K562 (cell line): ENCODE measurements around the gene TMEM135. TPM values are rescaled to one million over a fixed set of nuclear protein-coding genes. Genes with fewer than 3 reads are reported as not detected.

Experiments used
- ATAC-seq: fragments of 200-7000 bp; cut with Tn5 transposase; 3 replicates; pipeline ENCODE4 v1.9.1; 2020; ENCODE audit warnings: moderate library complexity
- BruUV-seq: library from RNA; stranded (reverse); fragments of 400-500 nt; replicated peaks from 2 replicates; lab custom pipeline; 2021; lab: Mats Ljungman, UMichigan
- CTCF ChIA-PET: fragments of 300-600 bp; formaldehyde crosslinking; extraction: SDS; loops from one replicate; lab custom pipeline; 2021; ENCODE audit warnings: low intra/inter-chr PET ratio; lab: Yijun Ruan, JAX
- POLR2A ChIA-PET: fragments of 300-600, 350-650 bp; sonication (Branson Sonifier 250); formaldehyde crosslinking; extraction: SDS; loops from one replicate; lab custom pipeline; 2021; ENCODE audit warnings: antibody characterized with exemption, inconsistent platforms; lab: Yijun Ruan, JAX
- DNase-seq, 4 experiments: peaks; one replicate each; pipeline versions ENCODE4 v3.0.0 to v3.0.0-alpha.2; 2011 to 2018; ENCODE audit warnings: low spot score in 3 of 4, mixed read lengths in 3 of 4; ENCODE audit errors: extremely low read depth in 1 of 4
- FAIRE-seq: peaks from 2 replicates; lab custom pipeline; 2011; peaks lifted over from hg19 to GRCh38; lab: Jason Lieb, UNC
- H2AFZ ChIP-seq: 2 replicates; pipeline ENCODE4 v1.6.0; 2011; ENCODE audit warnings: low read depth, low read length, control low read depth, inconsistent platforms
- H3K27ac ChIP-seq: fragments of 200-600 bp; 3 replicates; pipeline ENCODE4 v1.8.0; 2011; ENCODE audit warnings: low read depth, mild to moderate bottlenecking, control low read depth, inconsistent platforms, low read length, moderate library complexity, mixed read lengths; ENCODE audit errors: extremely low read depth
- H3K27me3 ChIP-seq, 2 experiments: fragments of 300-600 bp in 1 of 2; 2 replicates in 1 of 2; 3 replicates in 1 of 2; pipeline versions ENCODE4 v1.6.0 to v1.8.0; 2011; ENCODE audit warnings: inconsistent platforms in 2 of 2, low read length in 2 of 2, mild to moderate bottlenecking in 1 of 2, mixed read lengths in 1 of 2, moderate library complexity in 1 of 2; ENCODE audit not compliant: control insufficient read depth in 2 of 2, insufficient read depth in 2 of 2
- H3K36me3 ChIP-seq: fragments of 300-600 bp; 3 replicates; pipeline ENCODE4 v1.8.0; 2011; ENCODE audit warnings: mild to moderate bottlenecking, low read length, inconsistent platforms; ENCODE audit not compliant: control insufficient read depth, insufficient read depth
- H3K4me1 ChIP-seq, 2 experiments: fragments of 200-600 bp in 1 of 2; replicated peaks in 1 of 2; 2 replicates in 1 of 2; 3 replicates in 1 of 2; pipeline versions ENCODE4 v1.5.1 to v1.8.0; 2011; ENCODE audit warnings: inconsistent platforms in 2 of 2, low read length in 2 of 2, mild to moderate bottlenecking in 1 of 2, mixed read lengths in 1 of 2, moderate library complexity in 1 of 2; ENCODE audit not compliant: control insufficient read depth in 2 of 2, insufficient read depth in 2 of 2
- H3K4me2 ChIP-seq: 2 replicates; pipeline ENCODE4 v1.6.1; 2011; ENCODE audit warnings: low read length, control low read depth, inconsistent platforms, mixed read lengths; ENCODE audit not compliant: insufficient read depth
- H3K4me3 ChIP-seq: fragments of 200-600 bp; sonication (generic), shearing (Covaris generic); 2 replicates; pipeline ENCODE4 v1.5.1; 2016; ENCODE audit warnings: control low read depth, inconsistent platforms
- H3K79me2 ChIP-seq: fragments of 200-600 bp; 3 replicates; pipeline ENCODE4 v1.8.0; 2011; ENCODE audit warnings: low read length, inconsistent platforms; ENCODE audit not compliant: control insufficient read depth, insufficient read depth
- H3K9ac ChIP-seq, 2 experiments: 2 replicates each; pipeline versions ENCODE4 v1.6.0 to v1.6.1; 2011; ENCODE audit warnings: low read depth in 2 of 2, low read length in 2 of 2, control low read depth in 1 of 2, inconsistent platforms in 1 of 2, mild to moderate bottlenecking in 1 of 2, mixed read lengths in 1 of 2; ENCODE audit not compliant: insufficient read depth in 1 of 2
- H3K9me1 ChIP-seq: one replicate; pipeline ENCODE4 v1.6.0; 2011; ENCODE audit warnings: inconsistent platforms, mild to moderate bottlenecking, low read length, moderate library complexity; ENCODE audit not compliant: control insufficient read depth, insufficient read depth
- H3K9me3 ChIP-seq: replicated peaks from 2 replicates; pipeline ENCODE4 v1.5.1; 2011; ENCODE audit warnings: low read depth, low read length, inconsistent platforms; ENCODE audit not compliant: control insufficient read depth, insufficient read depth
- H4K20me1 ChIP-seq: replicated peaks from 2 replicates; pipeline ENCODE4 v1.6.1; 2011; ENCODE audit warnings: low read length, inconsistent platforms, mixed read lengths; ENCODE audit not compliant: control insufficient read depth, insufficient read depth
- BMI1 ChIP-seq: fragments of 150-350 bp; IDR thresholded peaks from 2 replicates; pipeline ENCODE4 v1.6.1; 2014; ENCODE audit warnings: low read length
- CEBPG ChIP-seq, 3 experiments: fragments of 200-800 bp in 1 of 3; sonication (Bioruptor generic) in 1 of 3; sonication (generic) in 1 of 3; formaldehyde crosslinking in 1 of 3; IDR thresholded peaks in 2 of 3; conservative IDR thresholded peaks in 1 of 3; 2 replicates each; pipeline versions ENCODE4 v1.6.1 to v1.8.0; 2016 to 2022; ENCODE audit warnings: missing compliant biosample characterization in 2 of 3, missing genetic modification characterization in 2 of 3, mild to moderate bottlenecking in 1 of 3, missing genetic modification reagents in 1 of 3
- DDX20 ChIP-seq: fragments of 450-650 bp; IDR thresholded peaks from 2 replicates; pipeline ENCODE4 v1.6.1; 2016; ENCODE audit warnings: missing genetic modification characterization, low read depth, mild to moderate bottlenecking, missing compliant biosample characterization, moderate library complexity
- FOXA3 ChIP-seq, 2 experiments: fragments of 450-650 bp in 1 of 2; sonication (generic) in 1 of 2; formaldehyde crosslinking; IDR thresholded peaks in 1 of 2; conservative IDR thresholded peaks in 1 of 2; 2 replicates each; pipeline versions ENCODE4 v1.4.0 to v1.8.0; 2020 to 2022; ENCODE audit warnings: mild to moderate bottlenecking in 2 of 2, missing genetic modification reagents in 1 of 2
- MED1 ChIP-seq: sonication (generic); formaldehyde crosslinking; IDR thresholded peaks from 2 replicates; pipeline ENCODE4 v1.8.1; 2023; ENCODE audit warnings: missing genetic modification reagents, borderline replicate concordance
- MEIS2 ChIP-seq: fragments of 450-650 bp; IDR thresholded peaks from 2 replicates; pipeline ENCODE4 v1.6.1; 2014; ENCODE audit warnings: mild to moderate bottlenecking; ENCODE audit not compliant: partially characterized antibody
- NFIC ChIP-seq: fragments of 450-650 bp; IDR thresholded peaks from 2 replicates; pipeline ENCODE4 v1.6.1; 2017; ENCODE audit warnings: mild to moderate bottlenecking, inconsistent platforms
- NFIX ChIP-seq: fragments of 250-450 bp; sonication (Bioruptor Pico); IDR thresholded peaks from 2 replicates; pipeline ENCODE4 v1.4.0; 2020; ENCODE audit warnings: low read depth, mild to moderate bottlenecking, moderate library complexity
- POLR2H ChIP-seq: IDR thresholded peaks from 2 replicates; pipeline ENCODE4 v1.6.1; 2016; ENCODE audit warnings: missing genetic modification characterization, low read depth, mild to moderate bottlenecking, control low read depth, missing compliant biosample characterization, moderate library complexity
- SIX5 ChIP-seq, 2 experiments: IDR thresholded peaks; 2 replicates each; pipeline ENCODE4 v1.6.1; 2011; ENCODE audit warnings: low read length in 2 of 2, borderline replicate concordance in 1 of 2, low read depth in 1 of 2, mild to moderate bottlenecking in 1 of 2, moderate library complexity in 1 of 2; ENCODE audit not compliant: insufficient read depth in 1 of 2
- SRSF7 ChIP-seq: fragments of 200-400 bp; formaldehyde crosslinking; optimal IDR thresholded peaks from 2 replicates; pipeline ENCODE3; 2017; ENCODE audit warnings: mild to moderate bottlenecking, low read depth, low read length
- ZFP1 ChIP-seq: fragments of 450-650 bp; formaldehyde crosslinking; IDR thresholded peaks from 2 replicates; pipeline ENCODE4 v1.4.0; 2020; ENCODE audit warnings: mild to moderate bottlenecking, mixed read lengths
- ZNF140 ChIP-seq: fragments of 250-450 bp; sonication (Bioruptor Pico); IDR thresholded peaks from 2 replicates; pipeline ENCODE4 v1.8.0; 2021; ENCODE audit warnings: moderate library complexity, mild to moderate bottlenecking, inconsistent platforms
- ZNF239 ChIP-seq: fragments of 250-450 bp; sonication (Bioruptor Pico); IDR thresholded peaks from 2 replicates; pipeline ENCODE4 v1.4.0; 2020; ENCODE audit warnings: mild to moderate bottlenecking
- ZNF77 ChIP-seq: fragments of 250-450 bp; sonication (Bioruptor Pico); IDR thresholded peaks from 2 replicates; pipeline ENCODE4 v1.5.0; 2020
- WGBS: fragments of 100-300 bp; shearing (Covaris generic); methylation state at CpG from one replicate; pipeline ENCODE4 v1.1.6; 2016; ENCODE audit warnings: low coverage, mixed read lengths; ENCODE audit not compliant: insufficient coverage; ENCODE audit errors: missing lambda C conversion rate; 5-methylcytosine and 5-hydroxymethylcytosine counted together
- in situ Hi-C: fragments of 300-500 bp; cut with MboI; formaldehyde crosslinking; loops from 4 replicates; pipeline ENCODE4 v1.15.0; 2018; ENCODE audit warnings: inconsistent platforms, mixed read lengths
- intact Hi-C: fragments of 100-400 bp; cut with micrococcal nuclease; formaldehyde crosslinking; loops from 2 replicates; pipeline ENCODE4 v1.14.2; 2022
- polyA plus RNA-seq, 8 experiments: library from polyadenylated mRNA; depleted of rRNA in 4 of 8; stranded (reverse) in 5 of 8; unstranded in 3 of 8; fragments of >200 nt; fragmentation: Nextera tagmentation in 2 of 8; fragmentation: Illumina TruSeq in 1 of 8; extraction: Ambion mirVana in 2 of 8; extraction: Trizol in 1 of 8; gene quantifications; 2 replicates each; pipeline versions ENCODE4 v1.2.1 to v1.2.3, GENCODE V29; 2011 to 2014; ENCODE audit warnings: inconsistent platforms in 1 of 8, missing spikeins in 1 of 8
- total RNA-seq, 7 experiments: library from RNA; depleted of rRNA in 6 of 7; stranded (reverse); fragments of >200 nt in 6 of 7; fragmentation: Illumina TruSeq in 2 of 7; extraction: Trizol in 2 of 7; gene quantifications; 2 replicates each; pipeline versions ENCODE4 v1.2.1 to v1.2.3, GENCODE V29; 2011 to 2021; ENCODE audit warnings: low replicate concordance in 1 of 7
- TF ChIP-seq, protein P1 (sequence below): fragments of 450-650 bp; IDR thresholded peaks from 2 replicates; pipeline ENCODE4 v1.6.1; 2016
- TF ChIP-seq, protein P2 (sequence below), 2 experiments: IDR thresholded peaks in 1 of 2; conservative IDR thresholded peaks in 1 of 2; 2 replicates each; pipeline ENCODE4 v1.6.1; 2016; ENCODE audit warnings: low read depth in 2 of 2, mild to moderate bottlenecking in 1 of 2, missing compliant biosample characterization in 1 of 2, missing genetic modification characterization in 1 of 2, moderate library complexity in 1 of 2
- TF ChIP-seq, protein P3 (sequence below): sonication (generic); formaldehyde crosslinking; IDR thresholded peaks from 2 replicates; pipeline ENCODE4 v1.5.0; 2020; ENCODE audit warnings: missing genetic modification reagents

TMEM135 gene
- total and polyA plus RNA-seq, 9 of the 15 experiments (the other 6 are each of a cell fraction or from before 2014, with no cell fraction given) = 17.3 to 53.6 (median 24.9) TPM

DNA sequence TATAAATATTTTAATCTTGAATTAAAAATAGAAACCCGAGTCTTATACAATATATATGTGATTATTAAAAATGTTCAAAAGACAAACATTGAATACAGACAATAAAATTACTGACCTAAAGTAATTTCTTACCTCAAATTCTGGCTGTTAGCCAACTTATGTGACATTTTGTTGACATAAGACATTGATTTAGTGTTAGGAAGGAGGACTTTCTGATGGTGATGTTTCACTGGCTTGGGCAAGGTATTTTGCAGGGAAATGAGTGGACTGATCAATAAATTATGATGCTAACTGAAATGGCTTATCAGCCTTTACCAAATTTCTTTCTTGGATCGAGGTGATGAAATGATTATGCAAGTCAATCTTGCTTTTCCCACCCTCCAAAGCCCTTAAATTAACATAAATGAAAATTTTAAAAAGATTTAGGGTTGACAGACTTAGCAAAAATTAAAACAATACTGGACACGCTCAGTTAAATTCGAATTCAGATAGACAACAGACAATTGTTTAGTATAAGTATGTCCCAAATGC lies 49.3 kb upstream of the TMEM135 start:
- peaks cover 0 to 7% of the 10 kb centered on the region in 2 experiments; a peak in 3 of 5 replicates for H3K4me1 ChIP-seq
- no peaks in the 10 kb centered on the region for H4K20me1 ChIP-seq
- H3K9me3 ChIP-seq = no peaks in the 10 kb centered on the region
- H2AFZ ChIP-seq = no peak overlapping the region
- H3K27me3 ChIP-seq = no peaks in the 10 kb centered on the region
- 49% methylated on average over 4 of the region's 4 CpGs for WGBS
- FAIRE-seq (peak; percentile 19), DNase-seq (peak in 1 of 4 experiments; percentile 6), ATAC-seq (no peak)
- intact Hi-C loops = no loop called here
- no peak overlapping the region for H3K9ac ChIP-seq
- no TSS peak for BruUV-seq
- no peak overlapping the region for H3K4me2 ChIP-seq
- H3K36me3 ChIP-seq = no peaks in the 10 kb centered on the region
- POLR2A ChIA-PET = no interaction called here
- H3K79me2 ChIP-seq = no peaks in the 10 kb centered on the region
- in situ Hi-C loops = no loop called here
- H3K27ac ChIP-seq = no peak overlapping the region
- CTCF ChIA-PET = no interaction called here
- H3K4me3 ChIP-seq = no peak overlapping the region
- no peaks in the 10 kb centered on the region for H3K9me1 ChIP-seq
- TF ChIP-seq NFIX (peak; percentile 62), CEBPG (CRISPR knock-in tag; IDR thresholded peaks at IDR 0.05) (no peak), CEBPG (tag; conservative IDR thresholded peaks at IDR 0.05 in 1 of 2, IDR thresholded peaks at IDR 0.05 in 1 of 2) (peak in 1 of 2 experiments; percentile 52; a peak in 2 of 4 replicates), MEIS2 (peak; percentile 96), MED1 (no peak), SRSF7 (no peak), FOXA3 (CRISPR knock-in tag; conservative IDR thresholded peaks at IDR 0.05 in 1 of 2, IDR thresholded peaks at IDR 0.05 in 1 of 2) (peak in 1 of 2 experiments; percentile 53; a peak in 1 of 4 replicates), SIX5 (IDR thresholded peaks at IDR 0.05; ENCODE audit: borderline replicate concordance in 1 of 2, insufficient read depth in 1 of 2, low read depth in 1 of 2, low read length in 2 of 2) (no peak), NFIC (peak; percentile 95), DDX20 (tag) (no peak), ZNF140 (CRISPR knock-in tag) (no peak), ZFP1 (CRISPR knock-in tag) (no peak), ZNF77 (CRISPR knock-in tag) (no peak), BMI1 (no peak), ZNF239 (CRISPR knock-in tag) (no peak), POLR2H (tag) (0 out of 2 replicates have a peak, but pooled peaks have one; percentile 25)
- TF ChIP-seq, protein P1, sequence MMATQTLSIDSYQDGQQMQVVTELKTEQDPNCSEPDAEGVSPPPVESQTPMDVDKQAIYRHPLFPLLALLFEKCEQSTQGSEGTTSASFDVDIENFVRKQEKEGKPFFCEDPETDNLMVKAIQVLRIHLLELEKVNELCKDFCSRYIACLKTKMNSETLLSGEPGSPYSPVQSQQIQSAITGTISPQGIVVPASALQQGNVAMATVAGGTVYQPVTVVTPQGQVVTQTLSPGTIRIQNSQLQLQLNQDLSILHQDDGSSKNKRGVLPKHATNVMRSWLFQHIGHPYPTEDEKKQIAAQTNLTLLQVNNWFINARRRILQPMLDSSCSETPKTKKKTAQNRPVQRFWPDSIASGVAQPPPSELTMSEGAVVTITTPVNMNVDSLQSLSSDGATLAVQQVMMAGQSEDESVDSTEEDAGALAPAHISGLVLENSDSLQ = peak; percentile 81
- TF ChIP-seq, protein P2, sequence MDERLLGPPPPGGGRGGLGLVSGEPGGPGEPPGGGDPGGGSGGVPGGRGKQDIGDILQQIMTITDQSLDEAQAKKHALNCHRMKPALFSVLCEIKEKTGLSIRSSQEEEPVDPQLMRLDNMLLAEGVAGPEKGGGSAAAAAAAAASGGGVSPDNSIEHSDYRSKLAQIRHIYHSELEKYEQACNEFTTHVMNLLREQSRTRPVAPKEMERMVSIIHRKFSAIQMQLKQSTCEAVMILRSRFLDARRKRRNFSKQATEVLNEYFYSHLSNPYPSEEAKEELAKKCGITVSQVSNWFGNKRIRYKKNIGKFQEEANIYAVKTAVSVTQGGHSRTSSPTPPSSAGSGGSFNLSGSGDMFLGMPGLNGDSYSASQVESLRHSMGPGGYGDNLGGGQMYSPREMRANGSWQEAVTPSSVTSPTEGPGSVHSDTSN (CRISPR knock-in tag; IDR thresholded peaks at IDR 0.05; ENCODE audit: low read depth) = no peak
- TF ChIP-seq, protein P2 (tag; conservative IDR thresholded peaks at IDR 0.05; ENCODE audit: low read depth) = peak; percentile 87
- TF ChIP-seq, protein P3, sequence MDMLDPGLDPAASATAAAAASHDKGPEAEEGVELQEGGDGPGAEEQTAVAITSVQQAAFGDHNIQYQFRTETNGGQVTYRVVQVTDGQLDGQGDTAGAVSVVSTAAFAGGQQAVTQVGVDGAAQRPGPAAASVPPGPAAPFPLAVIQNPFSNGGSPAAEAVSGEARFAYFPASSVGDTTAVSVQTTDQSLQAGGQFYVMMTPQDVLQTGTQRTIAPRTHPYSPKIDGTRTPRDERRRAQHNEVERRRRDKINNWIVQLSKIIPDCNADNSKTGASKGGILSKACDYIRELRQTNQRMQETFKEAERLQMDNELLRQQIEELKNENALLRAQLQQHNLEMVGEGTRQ (CRISPR knock-in tag) = no peak
